ENCODE measurements around the gene RAB36. TPM values are rescaled to one million over a fixed set of nuclear protein-coding genes. Genes with fewer than 3 reads are reported as not detected.

The RAB36 gene
- total RNA-seq, 4 donors from 2014 or later: 1.2 to 3.6 (median 1.8) TPM

DNA sequence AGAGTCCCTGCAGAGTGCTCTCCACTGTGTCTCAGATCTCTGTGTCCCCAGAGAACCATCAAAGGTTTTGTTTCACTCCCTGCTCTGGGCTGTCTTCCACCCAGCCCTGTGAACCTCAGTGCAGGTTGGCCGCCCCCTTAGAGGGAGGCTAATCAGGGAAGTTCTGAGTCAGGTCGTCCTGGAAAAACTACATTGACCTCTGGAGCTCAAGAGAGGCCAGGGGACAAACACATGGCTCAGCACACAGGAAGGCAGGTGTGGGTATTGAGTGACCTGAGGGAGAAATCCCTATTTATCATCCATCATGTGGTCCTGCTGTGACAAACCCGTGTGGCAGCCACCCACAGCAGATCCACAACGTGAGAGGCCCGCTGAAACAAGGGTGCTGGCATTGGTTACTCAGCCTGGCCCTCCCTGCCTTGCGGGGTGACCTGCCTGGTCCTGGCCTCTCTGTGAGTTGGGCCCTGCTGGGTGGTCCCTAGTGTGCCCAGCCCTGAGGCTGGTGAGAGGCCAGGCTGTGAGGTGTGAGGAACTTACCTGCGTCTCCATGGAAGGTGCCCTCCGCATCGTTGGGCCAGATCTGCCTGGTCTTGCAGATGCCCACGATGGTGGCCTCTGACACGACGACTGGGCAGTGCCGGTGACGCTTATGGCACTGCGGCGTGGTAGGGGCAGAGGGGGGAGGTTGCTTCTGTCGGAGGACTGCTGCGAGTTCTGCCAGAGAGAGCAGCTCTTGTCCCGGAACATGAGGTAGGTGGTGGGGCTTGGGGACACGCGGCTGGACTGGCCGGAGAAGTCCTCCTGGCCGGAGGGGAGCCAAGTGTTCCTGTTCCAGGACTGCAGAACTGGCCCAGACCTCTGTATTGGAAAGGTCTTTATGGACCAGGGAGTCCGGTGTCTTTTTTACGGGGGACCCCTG lies 34.4 kb downstream of the RAB36 start:
- intact Hi-C loops (cut with DNase I; ENCODE audit: low total_unique reads): loop anchor here (2.0 to 5.0 kb wide), 2 partner anchors 103 to 203 kb away; no protein-coding TSS in a partner anchor
- DNase-seq (ENCODE audit: low spot score in 2 of 2): no peak
- H3K4me3 ChIP-seq (ENCODE audit: low read depth, poor library complexity, severe bottlenecking): peak overlapping the region; percentile 42
- TF ChIP-seq POLR2A (IDR thresholded peaks at IDR 0.05): no peak
- TF ChIP-seq, protein P1, sequence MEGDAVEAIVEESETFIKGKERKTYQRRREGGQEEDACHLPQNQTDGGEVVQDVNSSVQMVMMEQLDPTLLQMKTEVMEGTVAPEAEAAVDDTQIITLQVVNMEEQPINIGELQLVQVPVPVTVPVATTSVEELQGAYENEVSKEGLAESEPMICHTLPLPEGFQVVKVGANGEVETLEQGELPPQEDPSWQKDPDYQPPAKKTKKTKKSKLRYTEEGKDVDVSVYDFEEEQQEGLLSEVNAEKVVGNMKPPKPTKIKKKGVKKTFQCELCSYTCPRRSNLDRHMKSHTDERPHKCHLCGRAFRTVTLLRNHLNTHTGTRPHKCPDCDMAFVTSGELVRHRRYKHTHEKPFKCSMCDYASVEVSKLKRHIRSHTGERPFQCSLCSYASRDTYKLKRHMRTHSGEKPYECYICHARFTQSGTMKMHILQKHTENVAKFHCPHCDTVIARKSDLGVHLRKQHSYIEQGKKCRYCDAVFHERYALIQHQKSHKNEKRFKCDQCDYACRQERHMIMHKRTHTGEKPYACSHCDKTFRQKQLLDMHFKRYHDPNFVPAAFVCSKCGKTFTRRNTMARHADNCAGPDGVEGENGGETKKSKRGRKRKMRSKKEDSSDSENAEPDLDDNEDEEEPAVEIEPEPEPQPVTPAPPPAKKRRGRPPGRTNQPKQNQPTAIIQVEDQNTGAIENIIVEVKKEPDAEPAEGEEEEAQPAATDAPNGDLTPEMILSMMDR (IDR thresholded peaks at IDR 0.05): no peak
- WGBS, 2 donors: 25 to 29% methylated on average over 23 to 25 of the region's 25 CpGs

DNA sequence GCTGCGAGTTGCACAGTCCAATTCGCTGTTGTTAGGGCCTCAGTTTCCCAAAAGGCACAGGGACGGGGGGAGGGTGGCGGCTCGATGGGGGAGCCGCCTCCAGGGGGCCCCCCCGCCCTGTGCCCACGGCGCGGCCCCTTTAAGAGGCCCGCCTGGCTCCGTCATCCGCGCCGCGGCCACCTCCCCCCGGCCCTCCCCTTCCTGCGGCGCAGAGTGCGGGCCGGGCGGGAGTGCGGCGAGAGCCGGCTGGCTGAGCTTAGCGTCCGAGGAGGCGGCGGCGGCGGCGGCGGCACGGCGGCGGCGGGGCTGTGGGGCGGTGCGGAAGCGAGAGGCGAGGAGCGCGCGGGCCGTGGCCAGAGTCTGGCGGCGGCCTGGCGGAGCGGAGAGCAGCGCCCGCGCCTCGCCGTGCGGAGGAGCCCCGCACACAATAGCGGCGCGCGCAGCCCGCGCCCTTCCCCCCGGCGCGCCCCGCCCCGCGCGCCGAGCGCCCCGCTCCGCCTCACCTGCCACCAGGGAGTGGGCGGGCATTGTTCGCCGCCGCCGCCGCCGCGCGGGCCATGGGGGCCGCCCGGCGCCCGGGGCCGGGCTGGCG lies 35.1 kb downstream of the RAB36 start, which contains the start of gene BCR:
TSS of gene BCR (plus strand) at position 209 of the 592 bp plus-strand sequence. CDS start 452 bp downstream, outside the sequence.
- intact Hi-C loops (cut with DNase I; ENCODE audit: low total_unique reads): no loop called here
- TF ChIP-seq, protein P1 (IDR thresholded peaks at IDR 0.05): no peak
- TF ChIP-seq POLR2A (IDR thresholded peaks at IDR 0.05): no peak
- peak within 1 kb of the TSS; percentile 81 for H3K4me3 ChIP-seq (ENCODE audit: low read depth, poor library complexity, severe bottlenecking)
- WGBS, 2 donors: 0 to 1% methylated on average over 7 to 31 of the region's 88 CpGs
- DNase-seq (ENCODE audit: low spot score in 2 of 2): peak; percentile 41 to 93

DNA sequence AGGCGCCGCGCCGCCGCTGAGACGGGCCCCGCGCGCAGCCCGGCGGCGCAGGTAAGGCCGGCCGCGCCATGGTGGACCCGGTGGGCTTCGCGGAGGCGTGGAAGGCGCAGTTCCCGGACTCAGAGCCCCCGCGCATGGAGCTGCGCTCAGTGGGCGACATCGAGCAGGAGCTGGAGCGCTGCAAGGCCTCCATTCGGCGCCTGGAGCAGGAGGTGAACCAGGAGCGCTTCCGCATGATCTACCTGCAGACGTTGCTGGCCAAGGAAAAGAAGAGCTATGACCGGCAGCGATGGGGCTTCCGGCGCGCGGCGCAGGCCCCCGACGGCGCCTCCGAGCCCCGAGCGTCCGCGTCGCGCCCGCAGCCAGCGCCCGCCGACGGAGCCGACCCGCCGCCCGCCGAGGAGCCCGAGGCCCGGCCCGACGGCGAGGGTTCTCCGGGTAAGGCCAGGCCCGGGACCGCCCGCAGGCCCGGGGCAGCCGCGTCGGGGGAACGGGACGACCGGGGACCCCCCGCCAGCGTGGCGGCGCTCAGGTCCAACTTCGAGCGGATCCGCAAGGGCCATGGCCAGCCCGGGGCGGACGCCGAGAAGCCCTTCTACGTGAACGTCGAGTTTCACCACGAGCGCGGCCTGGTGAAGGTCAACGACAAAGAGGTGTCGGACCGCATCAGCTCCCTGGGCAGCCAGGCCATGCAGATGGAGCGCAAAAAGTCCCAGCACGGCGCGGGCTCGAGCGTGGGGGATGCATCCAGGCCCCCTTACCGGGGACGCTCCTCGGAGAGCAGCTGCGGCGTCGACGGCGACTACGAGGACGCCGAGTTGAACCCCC lies 35.8 kb downstream of the RAB36 start:
- 10 to 58% methylated on average over 20 to 52 of the region's 112 CpGs for WGBS, 2 donors
- peak overlapping the region; percentile 81 for H3K4me3 ChIP-seq (ENCODE audit: low read depth, poor library complexity, severe bottlenecking)
- no peak for TF ChIP-seq POLR2A (IDR thresholded peaks at IDR 0.05)
- TF ChIP-seq, protein P1 (IDR thresholded peaks at IDR 0.05): no peak
- intact Hi-C loops (cut with DNase I; ENCODE audit: low total_unique reads): no loop called here
- no peak for DNase-seq (ENCODE audit: low spot score in 2 of 2)

DNA sequence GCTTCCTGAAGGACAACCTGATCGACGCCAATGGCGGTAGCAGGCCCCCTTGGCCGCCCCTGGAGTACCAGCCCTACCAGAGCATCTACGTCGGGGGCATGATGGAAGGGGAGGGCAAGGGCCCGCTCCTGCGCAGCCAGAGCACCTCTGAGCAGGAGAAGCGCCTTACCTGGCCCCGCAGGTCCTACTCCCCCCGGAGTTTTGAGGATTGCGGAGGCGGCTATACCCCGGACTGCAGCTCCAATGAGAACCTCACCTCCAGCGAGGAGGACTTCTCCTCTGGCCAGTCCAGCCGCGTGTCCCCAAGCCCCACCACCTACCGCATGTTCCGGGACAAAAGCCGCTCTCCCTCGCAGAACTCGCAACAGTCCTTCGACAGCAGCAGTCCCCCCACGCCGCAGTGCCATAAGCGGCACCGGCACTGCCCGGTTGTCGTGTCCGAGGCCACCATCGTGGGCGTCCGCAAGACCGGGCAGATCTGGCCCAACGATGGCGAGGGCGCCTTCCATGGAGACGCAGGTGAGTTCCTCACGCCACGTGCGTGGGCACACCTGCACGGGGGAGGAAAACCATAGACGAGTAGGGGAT lies 36.5 kb downstream of the RAB36 start:
- peak overlapping the region; percentile 19 for H3K4me3 ChIP-seq (ENCODE audit: low read depth, poor library complexity, severe bottlenecking)
- TF ChIP-seq POLR2A (IDR thresholded peaks at IDR 0.05): no peak
- TF ChIP-seq, protein P1 (IDR thresholded peaks at IDR 0.05): no peak
- WGBS, 2 donors: 65 to 70% methylated on average over 34 to 43 of the region's 43 CpGs
- DNase-seq (ENCODE audit: low spot score in 2 of 2): no peak
- intact Hi-C loops (cut with DNase I; ENCODE audit: low total_unique reads): no loop called here

Measured in lower leg skin (tissue), 4 donors.